HCT116 (cell line): ENCODE data around the gene KCNC2.

Source experiments
- ELF1 ChIP-seq: IDR thresholded peaks from 2 replicates; pipeline ENCODE4 v1.6.1; 2012; ENCODE audit warnings: low read depth, borderline replicate concordance
- EZH2 ChIP-seq: fragments of 200-600 bp; sonication (generic); IDR thresholded peaks from 2 replicates; pipeline ENCODE4 v1.6.1; 2017; ENCODE audit warnings: antibody characterized with exemption, mixed run types
- JUND ChIP-seq: IDR thresholded peaks from 2 replicates; pipeline ENCODE4 v1.6.1; 2012
- POLR2A ChIP-seq: IDR thresholded peaks from 2 replicates; pipeline ENCODE4 v1.7.0; 2011; ENCODE audit warnings: borderline replicate concordance; ENCODE audit not compliant: insufficient read depth, insufficient read length; ENCODE audit errors: extremely low read depth
- POLR2AphosphoS5 ChIP-seq: IDR thresholded peaks from 2 replicates; pipeline ENCODE4 v1.6.1; 2011; ENCODE audit warnings: mild to moderate bottlenecking, low read depth, low read length, moderate library complexity
- SP1 ChIP-seq: IDR thresholded peaks from 2 replicates; pipeline ENCODE4 v1.6.1; 2012; ENCODE audit warnings: low read depth
- SRF ChIP-seq: IDR thresholded peaks from 2 replicates; pipeline ENCODE4 v1.6.1; 2012; ENCODE audit warnings: low read depth
- TF ChIP-seq, protein P1 (sequence below), 3 experiments: fragments of 200-600 bp in 1 of 3; sonication (generic) in 1 of 3; IDR thresholded peaks in 2 of 3; conservative IDR thresholded peaks in 1 of 3; 2 replicates each; pipeline ENCODE4 v1.5.1; 2012 to 2017; ENCODE audit warnings: low read depth in 2 of 3, low read length in 2 of 3, antibody characterized with exemption in 1 of 3, borderline replicate concordance in 1 of 3, control low read depth in 1 of 3, mild to moderate bottlenecking in 1 of 3, mixed read lengths in 1 of 3, mixed run types in 1 of 3, moderate library complexity in 1 of 3; ENCODE audit not compliant: insufficient read depth in 1 of 3
- TF ChIP-seq, protein P2 (sequence below): IDR thresholded peaks from 2 replicates; pipeline ENCODE4 v1.6.1; 2012; ENCODE audit warnings: low read depth
- TF ChIP-seq, protein P3 (sequence below): IDR thresholded peaks from 2 replicates; pipeline ENCODE4 v1.6.1; 2012

GRCh38 chr12:75162845-75163244, 46.8 kb downstream of the KCNC2 start:
- TF ChIP-seq POLR2A: no peak
- TF ChIP-seq, protein P1, sequence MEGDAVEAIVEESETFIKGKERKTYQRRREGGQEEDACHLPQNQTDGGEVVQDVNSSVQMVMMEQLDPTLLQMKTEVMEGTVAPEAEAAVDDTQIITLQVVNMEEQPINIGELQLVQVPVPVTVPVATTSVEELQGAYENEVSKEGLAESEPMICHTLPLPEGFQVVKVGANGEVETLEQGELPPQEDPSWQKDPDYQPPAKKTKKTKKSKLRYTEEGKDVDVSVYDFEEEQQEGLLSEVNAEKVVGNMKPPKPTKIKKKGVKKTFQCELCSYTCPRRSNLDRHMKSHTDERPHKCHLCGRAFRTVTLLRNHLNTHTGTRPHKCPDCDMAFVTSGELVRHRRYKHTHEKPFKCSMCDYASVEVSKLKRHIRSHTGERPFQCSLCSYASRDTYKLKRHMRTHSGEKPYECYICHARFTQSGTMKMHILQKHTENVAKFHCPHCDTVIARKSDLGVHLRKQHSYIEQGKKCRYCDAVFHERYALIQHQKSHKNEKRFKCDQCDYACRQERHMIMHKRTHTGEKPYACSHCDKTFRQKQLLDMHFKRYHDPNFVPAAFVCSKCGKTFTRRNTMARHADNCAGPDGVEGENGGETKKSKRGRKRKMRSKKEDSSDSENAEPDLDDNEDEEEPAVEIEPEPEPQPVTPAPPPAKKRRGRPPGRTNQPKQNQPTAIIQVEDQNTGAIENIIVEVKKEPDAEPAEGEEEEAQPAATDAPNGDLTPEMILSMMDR (IDR thresholded peaks at IDR 0.05 in 2 of 3, conservative IDR thresholded peaks at IDR 0.05 in 1 of 3; ENCODE audit: borderline replicate concordance in 1 of 3, insufficient read depth in 1 of 3, low read depth in 2 of 3, low read length in 2 of 3): no peak
- TF ChIP-seq, protein P2, sequence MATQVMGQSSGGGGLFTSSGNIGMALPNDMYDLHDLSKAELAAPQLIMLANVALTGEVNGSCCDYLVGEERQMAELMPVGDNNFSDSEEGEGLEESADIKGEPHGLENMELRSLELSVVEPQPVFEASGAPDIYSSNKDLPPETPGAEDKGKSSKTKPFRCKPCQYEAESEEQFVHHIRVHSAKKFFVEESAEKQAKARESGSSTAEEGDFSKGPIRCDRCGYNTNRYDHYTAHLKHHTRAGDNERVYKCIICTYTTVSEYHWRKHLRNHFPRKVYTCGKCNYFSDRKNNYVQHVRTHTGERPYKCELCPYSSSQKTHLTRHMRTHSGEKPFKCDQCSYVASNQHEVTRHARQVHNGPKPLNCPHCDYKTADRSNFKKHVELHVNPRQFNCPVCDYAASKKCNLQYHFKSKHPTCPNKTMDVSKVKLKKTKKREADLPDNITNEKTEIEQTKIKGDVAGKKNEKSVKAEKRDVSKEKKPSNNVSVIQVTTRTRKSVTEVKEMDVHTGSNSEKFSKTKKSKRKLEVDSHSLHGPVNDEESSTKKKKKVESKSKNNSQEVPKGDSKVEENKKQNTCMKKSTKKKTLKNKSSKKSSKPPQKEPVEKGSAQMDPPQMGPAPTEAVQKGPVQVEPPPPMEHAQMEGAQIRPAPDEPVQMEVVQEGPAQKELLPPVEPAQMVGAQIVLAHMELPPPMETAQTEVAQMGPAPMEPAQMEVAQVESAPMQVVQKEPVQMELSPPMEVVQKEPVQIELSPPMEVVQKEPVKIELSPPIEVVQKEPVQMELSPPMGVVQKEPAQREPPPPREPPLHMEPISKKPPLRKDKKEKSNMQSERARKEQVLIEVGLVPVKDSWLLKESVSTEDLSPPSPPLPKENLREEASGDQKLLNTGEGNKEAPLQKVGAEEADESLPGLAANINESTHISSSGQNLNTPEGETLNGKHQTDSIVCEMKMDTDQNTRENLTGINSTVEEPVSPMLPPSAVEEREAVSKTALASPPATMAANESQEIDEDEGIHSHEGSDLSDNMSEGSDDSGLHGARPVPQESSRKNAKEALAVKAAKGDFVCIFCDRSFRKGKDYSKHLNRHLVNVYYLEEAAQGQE: no peak
- TF ChIP-seq EZH2: no peak
- TF ChIP-seq POLR2AphosphoS5: no peak
- no peak for TF ChIP-seq SRF
- no peak for TF ChIP-seq ELF1
- no peak for TF ChIP-seq JUND
- no peak for TF ChIP-seq SP1
- TF ChIP-seq, protein P3, sequence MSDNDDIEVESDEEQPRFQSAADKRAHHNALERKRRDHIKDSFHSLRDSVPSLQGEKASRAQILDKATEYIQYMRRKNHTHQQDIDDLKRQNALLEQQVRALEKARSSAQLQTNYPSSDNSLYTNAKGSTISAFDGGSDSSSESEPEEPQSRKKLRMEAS: no peak
